ENCODE measurements around the gene CENPS. TPM values are rescaled to one million over a fixed set of nuclear protein-coding genes. Genes with fewer than 3 reads are reported as not detected.
"Not testable (repeated sequence)": the region's sequence is repeated elsewhere in the genome, so short reads cannot be mapped to it uniquely, and the experiment has no call there.

Gene CENPS
- total RNA-seq, 2 experiments from 2014 or later, result 10.0 to 11.5 TPM

DNA sequence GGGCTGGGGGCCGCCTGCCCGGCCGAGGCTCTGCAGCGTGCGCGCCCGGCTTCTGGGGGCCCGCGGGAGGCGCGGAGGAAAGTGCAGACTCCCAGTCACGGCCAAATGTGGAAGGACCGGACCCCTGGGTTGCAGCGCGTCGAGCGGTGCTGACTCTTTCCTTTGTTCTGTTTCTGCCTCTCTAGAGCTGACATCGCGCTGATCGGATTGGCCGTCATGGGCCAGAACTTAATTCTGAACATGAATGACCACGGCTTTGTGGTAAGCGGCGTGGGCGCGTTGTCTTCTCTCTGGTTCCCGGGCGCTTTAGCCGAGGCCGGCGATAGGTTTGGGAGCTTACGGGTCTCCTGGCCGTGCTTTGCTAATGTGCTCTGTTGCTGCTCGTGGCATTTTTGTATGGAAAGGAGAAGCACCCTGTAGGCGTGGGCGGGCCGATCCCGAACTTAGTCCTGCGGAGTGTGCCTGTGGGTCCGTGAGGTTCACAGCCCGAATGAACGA lies 30.7 kb upstream of the CENPS start:
- peaks cover 21% of the 10 kb centered on the region for H3K4me1 Mint-ChIP-seq
- no peak for ATAC-seq (ENCODE audit: low read depth)
- H3K27ac Mint-ChIP-seq, result peak overlapping the region; percentile 46
- H3K36me3 Mint-ChIP-seq, result peaks cover 22% of the 10 kb centered on the region
- H3K4me3 Mint-ChIP-seq, result peak overlapping the region; percentile 85
- POLR2A ChIA-PET, result interaction anchor here (0.7 to 2.0 kb wide), 5 partner anchors 11 to 31 kb away, joined by 3 to 13 read pairs (median 3); partner anchors contain the start of gene CENPS
- H3K9me3 Mint-ChIP-seq, result no peaks in the 10 kb centered on the region
- no peaks in the 10 kb centered on the region for H3K27me3 Mint-ChIP-seq
- DNase-seq, result no peak

DNA sequence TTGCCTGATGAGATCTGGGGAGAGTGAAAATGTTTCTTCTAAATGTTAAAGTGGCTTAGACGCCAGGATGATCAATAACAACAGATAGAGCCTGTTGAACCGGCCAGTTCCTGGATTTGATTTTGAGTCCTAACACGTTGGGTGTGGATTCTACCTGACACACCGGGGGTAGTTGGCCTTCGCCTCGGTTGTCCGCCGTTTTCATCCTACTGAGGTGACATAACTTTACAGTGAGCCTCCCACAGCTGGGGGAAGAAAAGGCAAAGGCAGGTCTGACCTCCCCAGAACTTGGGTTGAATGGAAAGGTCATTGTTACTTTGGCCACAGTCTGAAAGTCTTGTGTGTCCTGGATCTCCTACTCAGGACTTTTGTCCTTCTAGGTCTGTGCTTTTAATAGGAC lies 30.2 kb upstream of the CENPS start:
- POLR2A ChIA-PET, result interaction anchor here (1.8 to 2.0 kb wide), 2 partner anchors 15 to 31 kb away, joined by 8 to 13 read pairs; partner anchors contain the start of gene CENPS
- peaks cover 24% of the 10 kb centered on the region for H3K36me3 Mint-ChIP-seq
- peak overlapping the region; percentile 85 for H3K4me3 Mint-ChIP-seq
- no peaks in the 10 kb centered on the region for H3K9me3 Mint-ChIP-seq
- peaks cover 21% of the 10 kb centered on the region for H3K4me1 Mint-ChIP-seq
- no peaks in the 10 kb centered on the region for H3K27me3 Mint-ChIP-seq
- peak overlapping the region; percentile 46 for H3K27ac Mint-ChIP-seq
- no peak for DNase-seq
- no peak for ATAC-seq (ENCODE audit: low read depth)

DNA sequence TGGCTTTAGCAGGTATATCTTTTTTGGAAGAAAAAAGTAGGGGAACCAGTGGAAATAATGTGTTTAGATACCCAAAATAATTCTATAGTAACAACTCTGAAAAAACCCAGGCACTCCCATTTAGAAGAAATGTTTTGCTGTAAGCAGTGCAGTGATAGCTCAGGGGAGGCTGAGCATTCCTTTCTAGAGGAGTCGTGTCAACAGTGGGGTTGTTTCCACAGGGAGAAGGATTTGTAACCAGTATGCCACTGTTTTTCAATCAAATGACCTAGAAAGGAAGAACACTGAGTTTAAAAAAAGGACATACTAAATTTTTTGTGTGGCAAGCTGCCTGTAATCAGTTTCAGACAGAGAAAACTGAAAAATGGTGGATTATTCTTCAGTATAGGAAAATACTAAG lies 29.0 kb upstream of the CENPS start:
- H3K9me3 Mint-ChIP-seq, result no peaks in the 10 kb centered on the region

DNA sequence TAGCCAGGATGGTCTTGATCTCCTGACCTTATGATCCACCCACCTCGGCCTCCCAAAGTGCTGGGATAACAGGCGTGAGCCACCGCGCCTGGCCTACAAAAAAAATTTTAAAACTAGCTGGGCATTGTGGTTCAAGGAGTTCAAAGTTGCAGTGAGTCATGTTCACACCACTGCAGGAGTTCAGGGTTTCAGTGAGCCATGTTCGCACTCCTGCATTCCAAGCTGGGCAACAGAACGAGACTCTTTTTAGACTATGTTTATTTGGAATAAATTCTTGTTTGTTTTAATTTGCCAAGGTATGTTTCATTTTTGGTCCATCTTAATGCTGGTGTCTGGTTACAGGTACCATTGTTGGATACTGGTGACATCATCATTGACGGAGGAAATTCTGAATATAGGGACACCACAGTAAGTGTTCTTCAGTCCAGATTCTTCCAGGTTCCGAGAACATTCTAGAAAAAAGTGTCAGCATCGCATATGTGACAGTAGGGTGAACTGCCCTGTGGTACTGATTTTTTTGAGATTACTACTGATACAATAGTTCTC lies 27.4 kb upstream of the CENPS start:
- Mint-ChIP-seq H3K4me3 (no peak overlapping the region), H3K36me3 (peaks cover 32% of the 10 kb centered on the region), H3K27ac (no peak overlapping the region), H3K27me3 (no peaks in the 10 kb centered on the region), H3K4me1 (peaks cover 20% of the 10 kb centered on the region), H3K9me3 (no peaks in the 10 kb centered on the region)
- no peak for ATAC-seq (ENCODE audit: low read depth)
- DNase-seq, result no peak
- POLR2A ChIA-PET, result interaction anchor here (0.6 kb wide), 2 partner anchors 15 to 22 kb away, joined by 3 read pairs; no protein-coding TSS in a partner anchor

More for the DNA sequence above, 29.0 kb upstream of the CENPS start:
- DNase-seq, result no peak
- H3K27me3 Mint-ChIP-seq, result no peaks in the 10 kb centered on the region
- H3K36me3 Mint-ChIP-seq, result peaks cover 24% of the 10 kb centered on the region
- POLR2A ChIA-PET, result no interaction called here
- no peak for ATAC-seq (ENCODE audit: low read depth)
- no peak overlapping the region for H3K27ac Mint-ChIP-seq
- no peak overlapping the region for H3K4me3 Mint-ChIP-seq
- H3K4me1 Mint-ChIP-seq, result peaks cover 21% of the 10 kb centered on the region

DNA sequence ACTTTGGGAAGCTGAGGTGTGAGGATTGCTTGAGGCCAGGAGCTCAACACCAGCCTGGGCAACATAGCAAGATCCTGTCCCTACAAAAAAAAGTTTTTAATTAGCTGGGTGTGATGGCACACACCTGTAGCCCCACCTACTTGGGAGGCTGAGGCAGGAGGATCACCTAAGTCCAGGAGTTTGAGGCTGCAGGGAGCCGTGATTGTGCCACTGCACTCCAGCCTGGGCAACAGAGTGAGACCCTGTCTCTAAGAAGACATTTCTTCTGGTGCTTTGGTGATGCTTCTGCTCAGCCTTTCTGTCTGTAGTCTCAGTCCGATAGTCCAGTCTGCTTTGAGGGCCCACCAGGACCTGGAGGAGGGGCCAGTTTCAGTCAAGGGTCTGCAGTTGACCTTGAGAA lies 23.0 kb upstream of the CENPS start:
- DNase-seq (no peak), ATAC-seq (ENCODE audit: low read depth) (no peak)
- Mint-ChIP-seq H3K4me3 (no peak overlapping the region), H3K4me1 (peaks cover under 1% of the 10 kb centered on the region), H3K9me3 (no peaks in the 10 kb centered on the region), H3K27ac (no peak overlapping the region), H3K36me3 (peaks cover 28% of the 10 kb centered on the region), H3K27me3 (no peaks in the 10 kb centered on the region)
- POLR2A ChIA-PET, result no interaction called here

DNA sequence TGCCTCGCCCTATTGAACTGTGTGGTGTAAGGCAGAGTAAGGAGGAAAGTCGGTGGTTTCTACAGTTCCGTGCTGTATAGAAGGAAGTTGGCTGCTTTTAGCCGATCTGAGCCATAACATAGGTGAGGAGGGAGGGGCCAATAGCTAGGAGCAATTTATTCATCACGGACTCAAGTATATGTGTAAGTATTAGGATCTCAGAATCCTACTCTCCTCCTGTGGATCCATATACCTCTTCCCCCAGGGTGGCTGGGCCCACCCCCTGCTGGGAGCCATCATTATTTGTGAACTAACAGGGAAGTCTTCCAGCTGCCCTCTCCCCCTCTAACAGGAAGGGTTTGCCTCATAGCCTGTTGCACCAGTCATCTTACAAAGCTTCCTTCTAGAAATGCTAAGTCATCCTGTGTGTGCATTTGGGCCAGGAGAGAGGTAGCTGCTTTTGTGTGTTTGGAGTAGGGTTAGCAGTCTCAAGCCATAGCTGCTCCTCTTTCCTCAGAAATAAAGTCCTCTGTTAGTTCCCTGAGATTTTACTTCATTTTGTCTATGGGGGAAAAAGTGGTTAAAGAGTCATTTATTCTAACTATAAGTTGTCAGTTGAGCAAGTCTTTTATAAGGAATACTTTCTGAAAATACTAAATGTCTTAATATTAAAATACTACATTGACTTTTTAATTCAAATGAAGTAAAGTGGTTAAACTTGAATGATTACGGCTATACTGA lies 14.9 kb upstream of the CENPS start:
- DNase-seq (no peak), ATAC-seq (ENCODE audit: low read depth) (peak; percentile 87)
- H3K36me3 Mint-ChIP-seq, result peaks cover 42% of the 10 kb centered on the region
- peak overlapping the region; percentile 91 for H3K27ac Mint-ChIP-seq
- no peaks in the 10 kb centered on the region for H3K9me3 Mint-ChIP-seq
- H3K27me3 Mint-ChIP-seq, result no peaks in the 10 kb centered on the region
- peak overlapping the region; percentile 72 for H3K4me3 Mint-ChIP-seq
- H3K4me1 Mint-ChIP-seq, result peaks cover 11% of the 10 kb centered on the region
- POLR2A ChIA-PET, result interaction anchor here (0.9 kb wide), 1 partner anchor 16 kb away, joined by 8 read pairs; the partner anchor contains the start of gene PGD

DNA sequence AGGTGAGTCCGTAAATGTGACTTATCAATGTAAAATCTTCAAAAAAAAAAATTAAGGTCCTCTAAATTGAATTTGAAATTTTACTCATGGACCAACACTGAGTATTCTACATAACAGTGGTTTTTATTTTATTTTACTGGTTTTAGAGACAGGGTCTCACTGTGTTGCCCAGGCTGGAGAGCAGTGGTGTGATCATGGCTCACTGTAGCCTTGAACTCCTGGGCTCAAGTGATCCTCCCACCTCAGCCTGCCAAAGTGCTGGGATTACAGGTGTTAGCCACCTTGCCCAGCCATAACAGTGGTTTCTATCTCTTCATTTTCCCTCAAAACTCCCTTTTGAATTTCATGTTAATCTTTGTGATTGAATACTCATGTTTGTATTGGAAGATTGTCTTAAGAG lies 14.3 kb upstream of the CENPS start:
- H3K4me3 Mint-ChIP-seq; DNase-seq; H3K9me3 Mint-ChIP-seq; H3K27me3 Mint-ChIP-seq; ATAC-seq (ENCODE audit: low read depth): not testable (repeated sequence)
- POLR2A ChIA-PET, result interaction anchor here (0.9 kb wide), 1 partner anchor 16 kb away, joined by 8 read pairs; the partner anchor contains the start of gene PGD
- Mint-ChIP-seq H3K27ac (peak overlapping the region; percentile 5), H3K36me3 (peaks cover 42% of the 10 kb centered on the region), H3K4me1 (peaks cover 11% of the 10 kb centered on the region)

DNA sequence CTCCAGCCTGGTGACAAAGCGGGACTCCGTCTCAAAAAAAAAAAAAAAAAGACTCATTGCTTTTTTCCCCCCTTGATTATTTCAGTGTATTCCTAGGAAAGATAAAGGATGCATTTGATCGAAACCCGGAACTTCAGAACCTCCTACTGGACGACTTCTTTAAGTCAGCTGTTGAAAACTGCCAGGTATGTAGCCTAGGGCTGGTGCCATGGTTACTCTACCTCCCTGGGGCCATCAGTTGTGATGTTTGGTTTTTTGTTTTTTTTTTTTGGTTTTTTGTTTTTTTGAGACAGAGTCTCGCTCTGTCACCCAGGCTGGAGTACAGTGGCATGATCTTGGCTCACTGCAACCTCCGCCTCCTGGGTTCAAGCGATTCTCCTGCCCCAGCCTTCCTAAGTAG lies 11.5 kb upstream of the CENPS start:
- Mint-ChIP-seq H3K36me3 (peaks cover 37% of the 10 kb centered on the region), H3K4me1 (peaks cover 11% of the 10 kb centered on the region)
- H3K27ac Mint-ChIP-seq; H3K27me3 Mint-ChIP-seq; POLR2A ChIA-PET; H3K4me3 Mint-ChIP-seq; H3K9me3 Mint-ChIP-seq; ATAC-seq (ENCODE audit: low read depth); DNase-seq: not testable (repeated sequence)

DNA sequence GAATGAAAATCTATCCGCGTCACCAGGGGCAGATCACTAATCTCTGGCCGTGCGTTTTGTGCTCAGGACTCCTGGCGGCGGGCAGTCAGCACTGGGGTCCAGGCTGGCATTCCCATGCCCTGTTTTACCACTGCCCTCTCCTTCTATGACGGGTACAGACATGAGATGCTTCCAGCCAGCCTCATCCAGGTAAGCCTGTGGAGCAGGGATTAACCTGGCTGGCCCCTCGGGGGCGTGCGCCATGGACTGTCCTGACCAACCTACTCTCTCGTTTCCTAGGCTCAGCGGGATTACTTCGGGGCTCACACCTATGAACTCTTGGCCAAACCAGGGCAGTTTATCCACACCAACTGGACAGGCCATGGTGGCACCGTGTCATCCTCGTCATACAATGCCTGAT lies 10.9 kb upstream of the CENPS start:
- no peaks in the 10 kb centered on the region for H3K27me3 Mint-ChIP-seq
- H3K27ac Mint-ChIP-seq, result no peak overlapping the region
- POLR2A ChIA-PET, result interaction anchor here (0.8 kb wide), 1 partner anchor 12 kb away, joined by 3 read pairs; no protein-coding TSS in a partner anchor
- no peaks in the 10 kb centered on the region for H3K9me3 Mint-ChIP-seq
- H3K4me3 Mint-ChIP-seq, result no peak overlapping the region
- DNase-seq (no peak), ATAC-seq (ENCODE audit: low read depth) (no peak)
- peaks cover 10% of the 10 kb centered on the region for H3K4me1 Mint-ChIP-seq
- H3K36me3 Mint-ChIP-seq, result peaks cover 35% of the 10 kb centered on the region

DNA sequence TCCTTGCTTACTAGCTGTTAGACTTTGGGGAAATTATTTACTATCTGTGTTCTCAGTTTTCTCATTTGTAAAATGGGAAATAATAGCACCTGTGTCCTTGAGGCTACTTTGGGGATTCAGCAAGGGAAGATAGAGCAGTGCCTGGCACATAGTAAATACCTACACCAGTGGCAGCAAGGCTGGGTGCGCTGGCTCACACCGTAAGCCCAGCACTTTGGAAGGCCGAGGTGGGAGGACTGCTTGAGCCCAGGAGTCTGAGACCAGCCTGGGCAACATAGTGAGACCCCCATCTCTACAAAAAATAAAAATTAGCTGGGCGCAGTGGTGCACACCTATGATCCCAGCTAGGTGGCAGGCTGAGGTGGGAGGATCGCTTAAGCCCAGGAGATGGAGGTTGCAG lies 8.6 kb upstream of the CENPS start:
- no peak for DNase-seq
- Mint-ChIP-seq H3K27me3 (no peaks in the 10 kb centered on the region), H3K36me3 (peaks cover 24% of the 10 kb centered on the region), H3K4me3 (no peak overlapping the region), H3K4me1 (no peaks in the 10 kb centered on the region), H3K9me3 (no peaks in the 10 kb centered on the region), H3K27ac (no peak overlapping the region)
- no peak for ATAC-seq (ENCODE audit: low read depth)
- POLR2A ChIA-PET, result no interaction called here

DNA sequence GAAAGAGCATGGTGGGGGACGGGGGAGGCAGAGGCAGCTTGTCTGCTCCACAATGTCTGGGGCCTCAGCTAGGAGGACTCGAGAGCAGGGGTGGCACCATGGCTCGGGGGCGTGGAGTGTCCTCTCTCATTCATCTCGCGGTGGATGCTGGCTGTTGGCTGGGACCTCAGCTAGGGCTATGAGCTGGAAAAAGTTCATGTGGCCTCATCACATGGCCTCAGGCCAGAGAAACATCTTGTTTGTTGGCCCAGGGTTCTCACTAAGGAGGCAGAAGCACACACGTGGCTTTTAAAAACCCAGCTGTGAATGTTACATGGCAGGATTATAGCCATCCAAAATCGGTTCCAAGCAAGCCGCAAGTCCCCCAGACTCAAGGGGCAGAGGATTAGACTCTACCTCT lies 6.2 kb upstream of the CENPS start:
- no peak overlapping the region for H3K4me3 Mint-ChIP-seq
- no peaks in the 10 kb centered on the region for H3K27me3 Mint-ChIP-seq
- no peaks in the 10 kb centered on the region for H3K9me3 Mint-ChIP-seq
- no peak overlapping the region for H3K27ac Mint-ChIP-seq
- DNase-seq (no peak), ATAC-seq (ENCODE audit: low read depth) (no peak)
- POLR2A ChIA-PET, result no interaction called here
- H3K36me3 Mint-ChIP-seq, result peaks cover 10% of the 10 kb centered on the region
- peaks cover 4% of the 10 kb centered on the region for H3K4me1 Mint-ChIP-seq

DNA sequence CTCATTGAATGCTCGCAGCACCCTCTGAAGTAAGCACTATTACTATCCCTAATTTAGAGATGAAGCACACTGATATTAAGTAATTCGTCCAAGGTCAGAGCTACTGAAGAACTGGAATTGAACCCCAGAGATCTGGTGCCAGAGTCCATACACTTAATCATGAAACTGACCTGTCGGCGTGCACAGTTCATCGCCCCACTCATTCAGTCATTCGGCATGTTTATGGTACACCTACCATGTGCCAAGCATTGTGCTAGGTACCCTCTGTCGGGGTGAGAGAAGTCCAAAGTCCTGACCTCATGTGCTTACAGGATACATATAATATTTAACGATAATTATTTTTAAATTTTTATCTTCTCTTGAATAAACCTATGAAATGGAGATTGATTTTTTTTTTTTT lies 5.6 kb upstream of the CENPS start:
- ATAC-seq (ENCODE audit: low read depth) (no peak), DNase-seq (no peak)
- H3K27me3 Mint-ChIP-seq, result no peaks in the 10 kb centered on the region
- POLR2A ChIA-PET, result interaction anchor here (0.7 kb wide), 1 partner anchor 524 kb away, joined by 3 read pairs; no protein-coding TSS in a partner anchor
- H3K4me1 Mint-ChIP-seq, result peaks cover 5% of the 10 kb centered on the region
- H3K27ac Mint-ChIP-seq, result no peak overlapping the region
- H3K4me3 Mint-ChIP-seq, result no peak overlapping the region
- peaks cover 4% of the 10 kb centered on the region for H3K36me3 Mint-ChIP-seq
- no peaks in the 10 kb centered on the region for H3K9me3 Mint-ChIP-seq

DNA sequence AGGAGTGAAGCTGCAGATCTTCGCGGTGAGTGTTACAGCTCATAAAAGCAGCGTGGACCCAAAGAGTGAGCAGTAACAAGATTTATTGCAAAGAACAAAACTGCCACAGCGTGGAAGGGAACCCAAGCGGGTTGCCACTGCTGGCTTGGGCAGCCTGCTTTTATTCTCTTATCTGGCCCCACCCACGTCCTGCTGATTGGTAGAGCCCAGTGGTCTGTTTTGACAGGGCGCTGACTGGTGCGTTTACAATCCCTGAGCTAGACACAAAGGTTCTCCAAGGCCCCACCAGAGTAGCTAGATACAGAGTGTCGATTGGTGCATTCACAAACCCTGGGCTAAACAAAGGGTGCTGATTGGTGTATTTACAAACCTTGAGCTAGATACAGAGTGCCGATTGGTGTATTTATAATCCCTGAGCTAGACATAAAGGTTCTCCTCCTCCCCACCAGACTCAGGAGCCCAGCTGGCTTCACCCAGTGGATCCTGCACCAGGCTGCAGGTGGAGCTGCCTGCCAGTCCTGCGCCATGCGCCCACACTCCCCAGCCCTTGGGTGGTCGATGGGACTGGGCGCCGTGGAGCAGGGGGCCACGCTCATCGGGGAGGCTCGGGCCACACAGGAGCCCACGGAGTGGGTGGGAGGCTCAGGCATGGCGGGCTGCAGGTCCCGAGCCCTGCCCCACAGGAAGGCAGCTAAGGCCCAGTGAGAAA lies 4.3 kb upstream of the CENPS start:
- DNase-seq; ATAC-seq (ENCODE audit: low read depth); POLR2A ChIA-PET; H3K27ac Mint-ChIP-seq; H3K4me3 Mint-ChIP-seq; H3K36me3 Mint-ChIP-seq; H3K27me3 Mint-ChIP-seq; H3K9me3 Mint-ChIP-seq; H3K4me1 Mint-ChIP-seq: not testable (repeated sequence)
